Activated CD8-positive, alpha-beta memory T cell treated with anti-CD3 and anti-CD28 coated beads, Interleukin-2, amount 50 U/mL, for 4 hours (primary cell): Measurements from ENCODE around the gene DIP2C.
A peak's percentile ranks its signal among the peaks of the same experiment; 100 is the strongest.
"Not testable (repeated sequence)": the region's sequence is repeated elsewhere in the genome, so short reads cannot be mapped to it uniquely, and the experiment has no call there.

Experiments
- DNase-seq: peaks from one replicate; pipeline ENCODE4 v3.0.0-alpha.2; 2020

Gene DIP2C

DNA sequence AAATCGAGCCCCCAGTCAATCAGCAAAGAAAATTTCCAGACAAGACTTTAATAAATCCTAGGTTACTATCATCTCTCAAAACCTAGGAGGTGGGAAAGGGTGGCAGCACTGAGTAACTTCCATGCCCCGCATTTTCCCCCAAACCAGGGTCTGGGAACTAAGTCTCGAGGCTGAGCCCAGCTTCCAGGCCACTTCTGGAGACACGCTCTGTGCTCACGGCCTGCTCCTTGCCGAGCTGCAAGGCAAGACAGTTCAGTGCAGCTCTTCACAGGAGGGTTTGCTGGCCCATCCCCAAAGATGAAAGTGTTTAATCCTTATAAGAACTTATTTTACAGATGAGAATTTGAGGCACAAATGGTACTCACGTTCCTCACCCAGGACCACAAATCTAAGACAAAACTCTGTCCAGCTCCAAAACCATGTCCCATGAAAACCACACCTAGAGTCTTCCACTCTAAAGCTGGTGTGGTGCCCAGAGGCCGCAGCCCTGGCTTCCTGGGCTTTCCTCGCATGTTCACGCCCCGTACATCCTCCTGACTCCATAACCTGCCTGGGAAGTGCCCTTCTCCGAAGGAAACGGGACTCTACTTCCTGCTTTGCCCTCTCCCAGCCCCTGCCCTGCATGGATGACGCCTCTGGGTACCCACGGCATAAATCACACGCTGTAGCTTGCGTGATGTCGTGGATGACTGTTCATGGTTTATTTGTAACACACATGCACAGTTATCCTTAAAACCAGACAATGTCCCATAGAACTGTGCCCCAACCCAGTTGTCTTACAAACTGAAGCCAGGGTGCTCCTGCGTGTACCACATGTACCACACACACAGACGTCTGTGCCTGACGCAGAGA is 201.2 kb downstream of the DIP2C start:
- DNase-seq, result no peak

DNA sequence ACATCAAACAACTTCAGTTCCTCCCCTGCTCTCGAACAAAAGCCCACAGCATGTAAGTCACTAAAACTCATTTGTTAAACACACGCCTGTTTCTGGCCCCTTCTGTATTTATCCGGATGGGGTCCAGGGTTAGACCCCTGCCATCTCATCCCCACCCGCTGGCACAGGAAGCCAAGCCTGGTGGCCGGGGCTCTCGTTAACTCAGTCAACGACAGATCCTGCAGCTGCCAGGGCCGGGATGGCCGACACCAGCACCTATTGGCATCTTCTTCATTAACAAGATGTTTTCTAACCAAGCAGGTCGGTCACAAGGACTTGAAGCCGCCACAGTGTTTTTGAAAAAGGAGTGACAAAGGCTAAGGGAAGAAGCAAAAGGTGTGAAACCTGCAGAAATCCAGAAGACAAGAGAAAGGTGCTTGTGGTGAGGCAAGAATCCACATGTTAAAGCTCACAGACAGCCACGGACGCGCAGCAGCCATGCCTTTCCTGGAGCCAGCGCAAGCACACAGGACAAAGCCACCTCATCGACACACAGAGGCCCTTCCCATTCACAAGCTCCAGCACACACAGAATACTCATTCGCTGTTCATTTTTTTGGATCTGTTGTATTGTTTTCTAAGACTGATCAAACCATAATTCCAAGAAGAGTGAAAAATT is 202.7 kb downstream of the DIP2C start:
- no peak for DNase-seq

DNA sequence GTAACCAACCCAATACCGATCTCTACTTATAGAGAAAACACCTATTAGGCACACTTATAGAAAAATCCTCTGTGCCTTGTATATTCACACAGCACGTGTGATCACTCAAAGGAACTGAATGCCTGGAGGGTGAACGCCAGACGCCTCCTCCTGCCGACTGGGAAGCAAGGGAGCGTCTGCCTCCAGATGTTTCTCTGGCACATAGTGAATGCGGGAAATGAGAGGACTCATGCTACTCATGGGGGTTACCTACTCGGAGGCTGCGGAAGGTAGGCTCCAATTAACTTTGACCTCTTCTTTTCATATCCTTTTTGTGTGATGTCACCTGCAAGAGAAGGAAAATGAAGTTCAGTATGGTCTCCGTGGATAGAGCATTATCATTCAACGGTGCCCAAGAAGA is 203.3 kb downstream of the DIP2C start:
- no peak for DNase-seq

DNA sequence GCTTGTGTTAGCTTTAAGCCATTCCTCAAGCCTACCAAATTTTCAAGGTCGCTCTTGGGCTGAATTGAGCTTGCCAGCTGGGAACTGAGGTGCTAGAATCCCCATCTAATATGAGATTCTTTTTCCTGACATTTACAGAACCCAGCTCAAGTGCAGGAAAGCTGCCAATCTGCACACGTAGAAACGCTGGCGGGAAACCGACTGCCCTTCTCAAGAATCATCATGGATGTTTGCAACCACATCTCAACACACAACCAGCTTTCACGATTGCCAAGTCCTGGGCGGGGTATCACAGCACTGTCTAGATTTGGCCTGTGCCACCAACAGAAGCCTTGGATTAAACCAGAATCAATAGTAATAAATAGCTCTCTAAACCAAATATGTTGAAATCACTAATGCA is 203.7 kb downstream of the DIP2C start:
- no peak for DNase-seq

DNA sequence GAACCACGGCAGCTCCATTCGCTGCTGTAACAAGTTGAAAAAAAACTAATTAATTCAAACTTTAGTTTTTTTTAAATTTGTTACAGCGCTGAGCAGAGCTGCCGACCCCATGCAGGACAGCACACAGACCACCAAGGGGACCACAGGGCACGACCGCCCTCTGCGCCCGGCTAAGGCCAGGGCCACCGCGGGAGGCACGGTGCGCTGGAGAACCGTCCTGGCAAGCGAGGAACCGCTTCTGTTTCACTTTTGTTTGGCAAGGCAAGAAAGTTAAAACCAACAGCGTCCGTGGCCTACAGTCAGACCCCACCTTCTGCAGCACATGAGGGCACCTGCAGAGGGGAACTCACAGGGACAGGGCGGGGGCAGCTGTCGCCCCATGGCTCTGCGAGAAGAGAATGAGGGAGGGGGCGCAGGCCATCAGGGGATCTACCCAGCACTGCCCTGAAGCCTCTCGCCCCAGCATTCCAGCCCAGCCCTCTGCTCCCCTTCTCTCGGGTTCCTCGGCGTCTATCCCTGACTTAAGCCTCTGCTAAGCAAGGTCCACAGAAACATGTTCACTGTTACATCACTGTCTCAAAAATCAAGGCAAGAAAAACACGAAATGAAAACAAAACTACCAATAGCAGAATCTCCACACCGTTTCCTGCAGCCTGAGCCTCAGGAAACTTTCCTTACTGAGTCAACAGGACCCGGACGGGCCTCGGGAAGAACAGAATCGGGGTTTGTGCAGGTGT is 204.4 kb downstream of the DIP2C start:
- DNase-seq, result peak; percentile 24

DNA sequence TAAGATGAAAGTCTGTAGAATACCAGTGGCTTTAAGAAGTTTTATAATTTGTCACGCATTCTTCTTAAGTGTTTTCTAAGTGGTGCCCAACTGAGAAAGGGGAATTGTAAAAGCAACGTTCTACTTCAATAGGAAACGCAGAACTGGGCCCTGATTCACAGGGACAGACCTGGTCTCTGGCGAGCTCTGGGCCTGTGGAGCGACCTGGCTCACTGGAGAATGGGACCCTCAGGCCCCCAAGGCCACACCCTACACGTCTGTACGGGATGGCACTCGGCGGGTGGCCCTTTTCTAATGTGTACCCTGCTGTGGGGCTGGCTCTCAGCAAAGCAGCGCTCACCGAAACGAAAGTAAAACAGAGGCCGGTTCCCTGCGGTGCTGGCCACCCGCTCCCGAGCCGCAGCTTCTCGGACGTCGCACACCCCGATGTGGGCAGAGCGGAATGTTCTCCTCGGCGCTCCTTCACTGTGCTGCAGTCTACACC is 205.0 kb downstream of the DIP2C start:
- DNase-seq, result peak; percentile 28

DNA sequence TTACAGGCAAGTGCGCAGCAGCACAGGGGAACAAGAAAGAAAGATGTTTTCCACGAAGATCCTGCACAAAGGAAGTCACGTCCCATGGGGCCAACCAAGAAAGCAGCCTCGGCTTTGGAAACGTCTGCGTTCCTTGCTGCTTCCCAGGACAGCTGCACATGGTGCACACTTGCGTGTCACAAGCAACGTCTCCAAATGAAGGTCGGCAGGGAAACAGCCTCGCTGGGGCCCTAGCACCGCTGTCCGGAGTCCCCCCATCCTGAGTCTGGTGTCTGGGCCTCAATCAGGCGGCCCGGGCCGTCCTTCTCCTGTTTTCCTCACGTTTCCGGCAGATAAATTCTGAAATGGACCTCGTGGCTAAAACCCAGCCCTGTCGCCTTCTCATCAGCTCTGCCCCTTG is 206.2 kb downstream of the DIP2C start:
- DNase-seq, result no peak

DNA sequence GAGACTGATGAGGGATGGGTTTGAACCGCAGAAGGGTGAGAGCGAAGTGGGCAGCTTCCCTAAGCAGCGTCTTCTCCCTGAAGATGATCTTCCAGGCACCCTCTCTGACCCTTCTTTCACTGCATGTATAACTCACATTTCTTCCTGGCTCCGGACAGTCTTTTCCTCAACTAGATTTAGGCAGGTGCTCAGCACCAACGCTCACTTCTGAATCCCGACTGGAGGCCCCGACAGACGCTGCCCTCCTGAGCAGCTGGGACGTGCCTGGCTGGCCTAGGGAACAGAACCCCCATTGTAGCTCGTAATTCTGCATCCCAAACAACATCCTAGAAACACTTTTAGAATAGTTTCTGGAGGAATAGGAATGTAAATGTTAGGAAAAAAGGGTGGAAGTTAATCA is 206.6 kb downstream of the DIP2C start:
- DNase-seq, result no peak

DNA sequence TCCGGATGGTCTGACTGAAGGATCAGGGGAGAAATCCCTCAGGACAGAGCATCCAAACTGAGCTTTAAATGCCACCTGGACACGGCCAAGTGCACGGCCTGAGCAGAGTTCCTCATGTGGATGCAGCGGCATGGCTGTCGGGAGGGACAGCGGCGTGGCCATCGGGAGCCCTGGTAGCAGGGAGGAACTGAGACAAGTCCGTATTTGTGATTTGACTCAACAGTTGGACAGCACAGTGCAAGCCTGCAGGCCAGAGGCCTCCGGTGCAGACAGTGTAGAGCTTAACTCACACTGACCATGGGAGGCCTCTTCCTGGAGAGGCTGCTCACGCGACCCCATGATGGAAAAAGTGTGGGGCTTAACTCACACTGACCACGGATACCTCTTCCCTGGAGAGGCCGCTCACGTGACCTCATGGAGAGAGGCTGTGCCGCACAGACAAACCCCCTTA is 207.4 kb downstream of the DIP2C start:
- no peak for DNase-seq

DNA sequence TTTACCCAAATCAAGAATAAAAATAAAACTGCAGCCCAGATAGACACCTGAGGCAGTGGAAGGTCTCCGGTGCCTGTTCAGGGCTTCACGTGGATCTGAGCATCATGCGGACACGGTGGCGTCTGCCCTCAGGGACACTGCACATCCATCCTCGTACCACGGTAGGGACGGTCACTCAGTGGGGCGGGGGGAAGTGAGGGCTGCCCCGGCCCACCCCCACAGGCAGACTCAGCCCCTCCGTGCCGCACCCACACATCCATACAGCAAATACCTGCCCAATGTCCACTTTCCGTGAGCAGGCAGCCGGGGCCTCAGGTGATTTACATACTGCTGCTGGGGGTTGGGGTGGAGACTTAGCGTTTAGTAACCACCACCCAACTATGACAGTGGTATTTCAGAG is 207.8 kb downstream of the DIP2C start:
- no peak for DNase-seq

DNA sequence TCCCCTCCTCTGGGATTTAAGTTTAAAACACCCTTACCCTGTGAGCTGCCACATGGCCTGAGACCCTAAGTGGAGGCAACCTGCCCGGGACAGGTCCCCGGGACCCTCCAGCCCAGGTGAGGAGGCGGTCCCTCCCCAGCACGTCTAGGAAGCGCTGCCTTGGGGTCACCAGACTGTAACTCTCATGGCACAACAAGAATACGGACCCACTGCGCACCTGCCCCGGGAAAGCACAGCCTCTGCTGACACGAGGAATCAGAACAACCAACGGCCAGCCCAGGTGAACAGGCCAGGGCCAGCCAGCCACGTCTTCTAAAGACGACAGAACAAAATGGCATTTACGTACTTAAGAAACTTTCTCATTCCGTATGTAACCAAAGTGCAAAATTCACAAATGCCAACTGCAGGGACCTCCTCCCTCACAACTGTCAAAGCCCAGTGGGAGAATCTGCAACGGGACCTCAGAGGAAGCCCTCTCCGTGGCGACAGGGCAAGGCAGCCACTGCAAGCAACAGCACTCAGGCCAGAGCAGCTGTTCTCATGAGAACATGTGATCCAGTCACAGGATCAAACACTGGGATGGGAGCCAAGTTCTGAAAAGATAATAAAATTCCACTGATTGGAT is 208.4 kb downstream of the DIP2C start:
- DNase-seq, result no peak

DNA sequence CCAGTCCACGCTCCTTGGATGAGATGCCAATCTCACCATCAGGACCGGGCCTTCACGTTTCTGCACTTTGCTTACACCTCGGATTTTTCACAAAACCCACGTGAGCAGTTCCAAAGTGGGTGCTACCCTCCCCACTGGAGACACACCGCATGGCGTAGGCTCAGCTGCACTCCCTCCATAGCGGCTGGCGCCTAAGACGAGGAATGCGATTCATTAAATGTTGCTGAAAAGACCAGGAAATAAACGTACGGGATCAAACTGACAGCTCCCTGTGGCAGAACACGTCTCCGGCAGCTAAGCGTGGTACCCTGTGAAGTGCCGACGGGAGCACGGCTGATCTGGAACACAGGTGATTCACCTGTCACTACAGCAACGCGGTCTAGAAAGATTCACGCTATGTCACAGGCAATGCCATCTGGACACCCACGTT is 209.0 kb downstream of the DIP2C start:
- no peak for DNase-seq

DNA sequence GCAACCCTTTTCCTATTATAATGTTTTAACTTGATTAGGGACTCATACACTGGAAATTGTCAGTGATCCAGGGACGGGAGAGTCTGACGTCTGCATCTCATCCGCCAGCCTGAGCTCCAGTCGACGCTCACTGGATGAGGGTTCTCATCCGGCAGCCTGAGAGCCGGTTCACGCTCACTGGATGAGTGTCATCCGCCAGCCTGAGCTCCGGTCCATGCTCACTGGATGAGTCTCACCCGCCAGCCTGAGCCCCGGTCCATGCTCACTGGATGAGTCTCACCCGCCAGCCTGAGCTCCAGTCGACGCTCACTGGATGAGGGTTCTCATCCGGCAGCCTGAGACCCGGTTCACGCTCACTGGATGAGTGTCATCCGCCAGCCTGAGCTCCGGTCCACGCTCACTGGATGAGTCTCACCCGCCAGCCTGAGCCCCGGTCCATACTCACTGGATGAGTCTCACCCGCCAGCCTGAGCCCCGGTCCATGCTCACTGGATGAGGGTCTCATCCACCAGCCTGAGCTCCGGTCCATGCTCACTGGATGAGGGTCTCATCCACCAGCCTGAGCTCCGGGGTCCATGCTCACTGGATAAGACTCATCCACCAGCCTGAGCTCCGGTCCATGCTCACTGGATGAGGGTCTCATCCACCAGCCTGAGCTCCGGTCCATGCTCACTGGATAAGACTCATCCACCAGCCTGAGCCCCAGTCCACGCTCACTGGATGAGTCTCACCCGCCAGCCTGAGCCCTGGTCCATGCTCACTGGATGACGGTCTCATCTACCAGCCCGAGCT is 209.6 kb downstream of the DIP2C start:
- DNase-seq, result not testable (repeated sequence)

DNA sequence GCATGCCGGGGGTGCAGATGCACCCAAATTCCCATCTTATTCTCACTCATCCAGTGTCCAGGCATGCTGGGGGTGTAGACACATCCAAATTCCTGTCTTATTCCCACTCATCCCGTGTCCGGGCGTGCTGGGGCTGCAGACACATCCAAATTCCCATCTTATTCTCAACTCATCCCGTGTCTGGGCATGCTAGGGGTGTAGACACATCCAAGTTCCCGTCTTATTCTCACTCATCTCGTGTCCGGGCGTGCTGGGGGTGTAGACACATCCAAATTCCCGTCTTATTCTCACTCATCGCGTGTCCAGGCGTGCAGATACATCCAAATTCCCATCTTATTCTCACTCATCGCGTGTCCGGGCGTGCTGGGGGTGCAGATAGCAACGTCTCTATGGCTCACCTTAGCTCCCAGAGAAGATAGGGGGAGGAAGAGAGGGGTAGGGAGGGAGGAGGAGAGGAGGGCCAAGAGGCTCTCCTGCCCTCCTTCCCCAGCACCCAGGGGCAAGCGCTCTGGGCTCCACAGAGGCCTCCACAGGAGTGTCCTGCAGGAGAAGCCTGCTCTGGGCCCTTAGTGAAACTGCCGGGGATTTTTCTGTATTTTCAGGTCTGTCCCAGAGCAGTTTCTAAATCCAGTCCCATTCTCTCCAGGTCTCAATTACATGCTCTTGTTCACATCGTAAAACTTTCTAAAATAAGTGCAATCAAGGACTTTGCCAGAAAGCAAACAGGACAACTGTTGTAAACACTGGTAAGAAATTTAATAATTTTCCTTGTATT is 210.8 kb downstream of the DIP2C start:
- no peak for DNase-seq

DNA sequence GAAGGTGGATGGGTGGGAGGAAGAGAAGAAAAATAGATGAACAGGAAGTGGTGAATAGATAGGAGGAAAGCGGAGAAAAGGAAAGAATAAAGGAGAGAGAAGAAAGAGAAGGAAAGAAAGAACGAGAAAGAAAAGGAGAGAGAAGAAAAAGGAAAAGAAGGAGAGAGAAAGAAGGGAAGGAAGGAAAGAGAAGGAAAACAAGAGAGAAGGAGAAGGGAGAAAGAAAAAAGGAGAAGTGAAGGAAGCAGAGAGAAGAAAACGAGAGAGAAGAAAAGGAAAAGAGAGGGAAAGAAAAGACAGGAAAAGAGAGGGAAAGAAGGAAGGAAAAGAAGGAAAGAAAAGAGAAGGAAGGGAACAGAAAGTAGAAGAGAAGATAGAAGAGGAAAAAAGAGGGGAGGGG is 211.8 kb downstream of the DIP2C start:
- DNase-seq, result no peak

DNA sequence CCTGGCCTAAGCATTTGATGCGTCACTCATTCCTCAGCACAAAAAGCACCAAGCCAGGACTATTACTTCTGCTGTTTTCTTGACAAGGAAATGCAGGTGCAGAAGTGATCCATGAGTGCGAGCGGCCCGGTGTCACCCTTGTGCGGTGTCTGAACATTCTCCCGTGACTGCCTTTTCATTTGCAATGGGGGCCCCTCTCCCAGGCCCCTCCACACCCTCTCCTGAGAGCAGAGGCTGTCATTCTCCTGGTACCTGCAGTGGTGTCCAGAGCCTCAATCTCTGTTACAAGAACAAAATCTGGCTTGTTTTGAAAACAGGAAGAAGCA is 213.1 kb downstream of the DIP2C start:
- DNase-seq, result no peak

DNA sequence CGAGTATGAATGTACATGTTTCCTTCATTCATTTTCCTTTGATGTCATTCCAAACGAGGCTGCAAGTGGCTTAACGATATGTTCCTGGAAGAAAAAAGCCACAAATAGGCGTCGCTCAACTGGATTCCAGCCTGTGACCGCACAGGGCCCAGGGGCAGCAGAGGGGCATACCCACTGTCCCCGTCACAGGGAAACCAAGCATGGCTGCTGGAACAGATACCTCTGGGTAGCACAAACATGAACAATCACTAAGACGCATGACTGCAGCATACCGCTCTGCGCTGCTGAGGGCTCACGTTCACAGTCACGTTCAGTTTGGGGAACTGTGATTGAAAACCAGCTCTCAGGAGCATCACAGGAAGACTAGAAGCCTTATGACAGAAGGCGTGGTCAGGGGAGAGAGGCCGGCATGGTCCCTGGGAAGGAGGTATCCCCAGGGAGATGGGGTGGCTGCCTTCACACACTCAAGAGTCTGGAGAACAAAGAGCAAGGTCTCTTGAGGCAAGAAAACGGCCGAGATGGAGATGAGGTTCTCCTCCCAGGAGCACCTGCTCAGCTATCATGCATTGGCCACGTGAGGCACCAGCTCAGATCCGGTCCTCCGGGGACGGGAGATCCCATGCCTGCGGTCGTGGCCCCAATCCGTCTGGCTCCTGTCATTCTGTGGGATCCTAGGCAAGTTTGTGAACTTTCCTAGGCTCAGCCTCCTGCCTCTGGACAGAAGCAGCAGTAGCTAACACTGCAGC is 213.6 kb downstream of the DIP2C start:
- no peak for DNase-seq

DNA sequence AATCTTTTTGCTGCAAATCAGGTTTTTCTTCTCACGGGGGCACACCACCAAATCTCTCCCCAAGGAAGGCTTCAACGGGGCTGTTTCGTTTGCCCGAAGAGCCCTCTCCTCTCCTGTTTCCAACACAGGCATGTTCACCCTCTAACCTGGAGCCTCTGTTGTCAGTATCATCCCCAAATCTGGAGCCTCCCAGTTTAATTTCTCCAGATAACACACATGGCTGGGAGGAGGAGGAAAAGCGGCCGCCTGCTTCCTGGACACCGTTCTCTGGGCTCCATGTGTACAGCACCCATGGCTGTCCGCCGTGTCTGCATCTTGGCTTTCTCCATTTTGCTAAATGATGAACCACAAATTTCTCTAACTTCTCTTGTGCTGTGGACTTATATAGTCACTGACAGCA is 214.5 kb downstream of the DIP2C start:
- no peak for DNase-seq

DNA sequence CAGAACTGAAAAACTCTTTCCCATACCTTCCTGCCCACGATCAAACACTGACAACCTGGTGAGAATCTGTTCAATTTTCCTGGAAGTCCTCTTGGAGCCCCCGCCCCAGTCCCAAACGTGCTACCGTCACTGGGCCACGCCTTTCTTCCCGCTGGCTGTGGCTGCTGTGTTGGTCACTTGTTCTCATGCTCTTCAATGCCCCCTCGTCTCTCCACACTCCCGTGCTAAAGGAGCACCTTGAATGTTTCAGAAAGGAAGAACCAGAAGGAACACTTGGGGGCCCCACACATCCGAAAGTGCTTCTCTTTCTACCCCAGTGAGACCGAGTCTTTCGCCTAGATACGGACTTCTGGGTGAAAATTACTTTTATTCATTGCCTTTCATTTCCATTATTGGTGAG is 215.1 kb downstream of the DIP2C start:
- DNase-seq, result no peak

DNA sequence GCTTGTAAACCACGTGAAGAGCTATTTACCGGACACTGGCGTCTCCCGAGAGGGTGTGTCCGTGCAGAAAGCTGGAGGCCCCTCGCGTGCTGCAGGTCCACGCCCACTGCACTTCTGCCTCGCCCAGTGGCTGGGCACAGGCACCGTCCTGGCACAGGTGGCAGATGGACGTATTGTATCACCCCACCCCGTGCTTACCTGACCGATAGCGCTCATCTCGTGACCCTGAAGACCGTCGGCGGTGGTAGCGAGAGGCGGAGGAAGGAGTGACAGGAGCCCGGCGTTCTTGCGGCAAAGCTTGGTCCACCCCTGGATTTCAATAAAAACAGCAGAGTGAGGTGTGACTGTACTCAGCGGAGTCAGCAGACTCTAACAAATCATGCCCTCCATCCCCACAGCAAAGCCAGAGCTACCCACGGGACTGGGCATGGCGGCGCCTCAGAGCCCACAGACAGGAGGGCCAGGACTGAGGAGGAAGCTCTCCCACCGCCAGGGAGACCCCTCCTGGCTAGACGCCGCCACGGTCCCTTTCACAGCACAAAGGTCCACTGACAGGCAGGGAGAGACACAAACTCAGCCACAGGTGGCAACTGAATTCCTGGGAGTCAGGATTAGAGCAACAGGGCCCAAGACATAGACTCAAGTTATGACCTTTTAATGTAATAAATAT is 217.1 kb downstream of the DIP2C start:
- no peak for DNase-seq
